ENCODE results near the gene ABCG2. TPM values are rescaled to one million over a fixed set of nuclear protein-coding genes. Genes with fewer than 3 reads are reported as not detected.

ABCG2 gene
- total and polyA plus RNA-seq, 2 of the 8 experiments (the other 6 are each of a cell fraction or from before 2014, with no cell fraction given) = 2.4 to 4.6 TPM

DNA sequence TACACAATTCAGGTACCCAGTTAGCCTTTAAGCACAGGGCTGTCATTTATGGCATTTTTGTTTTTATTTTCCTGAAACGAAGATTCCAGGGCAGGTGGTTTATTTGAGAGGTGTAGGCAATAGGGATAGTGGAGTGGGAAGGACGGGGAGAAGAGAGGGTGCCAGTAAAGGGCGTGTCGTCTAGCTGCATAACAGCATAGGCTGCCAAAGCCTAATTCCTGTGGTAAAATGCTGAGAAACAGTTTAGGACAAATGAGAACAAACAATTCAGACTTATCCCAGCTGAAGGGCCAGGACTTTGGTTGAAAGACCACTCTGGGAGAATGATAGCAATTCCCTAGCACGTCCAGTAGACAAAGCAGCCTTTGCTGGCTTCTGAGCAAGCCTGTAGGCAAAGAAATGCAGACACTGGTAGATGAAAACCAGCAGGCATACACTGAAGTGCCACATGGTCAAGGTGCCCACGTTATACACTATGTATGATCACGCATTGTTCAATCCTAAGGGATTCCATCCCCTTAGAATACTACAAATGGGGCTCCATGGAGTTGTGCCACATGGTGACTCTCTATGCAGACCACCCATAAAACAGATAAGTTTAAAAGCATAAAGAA, 80.4 kb downstream of the ABCG2 start:
- Histone ChIP-seq H2BK5ac (ENCODE audit: low read depth, low read length) (no peak overlapping the region), H3K27me3 (replicated peaks in 1 of 4; ENCODE audit: control insufficient read depth in 3 of 4, extremely low read depth in 1 of 4, insufficient read depth in 3 of 4, low read length in 3 of 4) (no peaks in the 10 kb centered on the region), H3K4ac (replicated peaks; ENCODE audit: insufficient read length, low read depth, low read length) (no peak overlapping the region), H3K9me3 (ENCODE audit: insufficient read depth in 2 of 2, low read depth in 1 of 2, low read length in 1 of 2) (no peaks in the 10 kb centered on the region), H3K14ac (ENCODE audit: insufficient read length) (no peak overlapping the region), H3K4me1 (replicated peaks in 1 of 4; ENCODE audit: control insufficient read depth in 3 of 4, insufficient read depth in 4 of 4, low read length in 3 of 4) (peaks cover 0 to 3% (median 0%) of the 10 kb centered on the region in 4 experiments; a peak in 3 of 7 replicates), H3K36me3 (ENCODE audit: control insufficient read depth in 2 of 4, insufficient read depth in 4 of 4, low read length in 3 of 4) (peaks cover 0 to 38% (median 13%) of the 10 kb centered on the region in 4 experiments; a peak in 7 of 8 replicates), H4K91ac (replicated peaks; ENCODE audit: insufficient read length, low read length) (no peak overlapping the region), H2BK15ac (ENCODE audit: low read length) (no peak overlapping the region), H2BK12ac (ENCODE audit: low read depth, low read length) (no peak overlapping the region), H2AFZ (ENCODE audit: low read length) (no peak overlapping the region), H3K79me1 (ENCODE audit: low read depth, low read length) (no peaks in the 10 kb centered on the region), H3K56ac (replicated peaks; ENCODE audit: insufficient read length, low read depth, low read length) (no peak overlapping the region), H3K18ac (ENCODE audit: extremely low read depth, low read length) (no peak overlapping the region), H3K23me2 (ENCODE audit: low read depth, low read length) (no peaks in the 10 kb centered on the region), H3K23ac (ENCODE audit: insufficient read length) (no peak overlapping the region), H3K4me2 (ENCODE audit: insufficient read depth in 1 of 2, low read depth in 2 of 2, low read length in 2 of 2) (no peak overlapping the region), H3K79me2 (ENCODE audit: control insufficient read depth in 1 of 2, insufficient read depth in 2 of 2, low read length in 2 of 2) (no peaks in the 10 kb centered on the region), H2AK5ac (ENCODE audit: low read depth, low read length) (no peak overlapping the region), H4K8ac (ENCODE audit: extremely low read depth, insufficient read depth, low read length) (no peak overlapping the region), H4K20me1 (replicated peaks in 1 of 2; ENCODE audit: control insufficient read depth in 1 of 2, insufficient read depth in 2 of 2, low read length in 2 of 2) (no peaks in the 10 kb centered on the region), H3K27ac (ENCODE audit: low read depth, low read length) (no peak overlapping the region), H2BK120ac (replicated peaks; ENCODE audit: low read depth, low read length) (no peak overlapping the region), H3K4me3 (ENCODE audit: extremely low read depth in 1 of 4, insufficient read depth in 2 of 4, low read depth in 3 of 4, low read length in 4 of 4) (no peak overlapping the region), H3K9ac (replicated peaks in 1 of 4; ENCODE audit: extremely low read depth in 1 of 4, low read depth in 3 of 4, low read length in 3 of 4) (no peak overlapping the region; a peak in 1 of 7 replicates), H4K5ac (ENCODE audit: insufficient read length, low read depth, low read length) (no peak overlapping the region), H2BK20ac (ENCODE audit: low read length) (no peak overlapping the region)
- ChIA-PET POLR2A (ENCODE audit: partially characterized antibody) (no interaction called here), CTCF (ENCODE audit: partially characterized antibody) (no interaction called here)
- TF ChIP-seq MAFK (IDR thresholded peaks at IDR 0.05; ENCODE audit: low read depth, low read length) (no peak), NANOG (IDR thresholded peaks at IDR 0.05; ENCODE audit: insufficient read depth, low read depth, low read length, poor library complexity, severe bottlenecking) (no peak), SP2 (IDR thresholded peaks at IDR 0.05; ENCODE audit: low read length) (no peak), POLR2A (IDR thresholded peaks at IDR 0.05; ENCODE audit: control extremely low read depth in 1 of 2, low read depth in 2 of 2, low read length in 2 of 2) (no peak), RAD21 (IDR thresholded peaks at IDR 0.05 in 1 of 2, conservative IDR thresholded peaks at IDR 0.05 in 1 of 2; ENCODE audit: low read depth in 2 of 2, low read length in 2 of 2) (no peak), SP4 (IDR thresholded peaks at IDR 0.05; ENCODE audit: low read length) (no peak), JUN (IDR thresholded peaks at IDR 0.05; ENCODE audit: low read depth, low read length) (no peak), SIX5 (IDR thresholded peaks at IDR 0.05; ENCODE audit: low read depth, low read length) (no peak)
- TF ChIP-seq, protein P1, sequence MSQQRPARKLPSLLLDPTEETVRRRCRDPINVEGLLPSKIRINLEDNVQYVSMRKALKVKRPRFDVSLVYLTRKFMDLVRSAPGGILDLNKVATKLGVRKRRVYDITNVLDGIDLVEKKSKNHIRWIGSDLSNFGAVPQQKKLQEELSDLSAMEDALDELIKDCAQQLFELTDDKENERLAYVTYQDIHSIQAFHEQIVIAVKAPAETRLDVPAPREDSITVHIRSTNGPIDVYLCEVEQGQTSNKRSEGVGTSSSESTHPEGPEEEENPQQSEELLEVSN (IDR thresholded peaks at IDR 0.05) = no peak
- 89% methylated on average over 7 of the region's 7 CpGs; no CpG with 5 or more reads in 1 of the 2 experiments for WGBS, 2 experiments (ENCODE audit: extremely low coverage in 1 of 2, insufficient coverage in 1 of 2, insufficient read length in 1 of 2, insufficient replicate concordance in 2 of 2, low coverage in 1 of 2, low lambda C conversion rate in 2 of 2, missing lambda C conversion rate in 1 of 2)
- FAIRE-seq (peak; percentile 28), DNase-seq (ENCODE audit: low read depth in 1 of 2, low spot score in 2 of 2) (no peak)
